Thyroid gland (tissue), 4 donors: ENCODE measurements around the gene BSN. TPM values are rescaled to one million over a fixed set of nuclear protein-coding genes. Genes with fewer than 3 reads are reported as not detected.

Source experiments
- DNase-seq, 2 donors: peaks; one replicate each; pipeline ENCODE4 v3.0.0-alpha.2; 2019
- H3K27ac ChIP-seq, 3 donors: fragments of 200-600 bp; sonication (generic); 1 replicate in 2 of 3; 2 replicates in 1 of 3; pipeline ENCODE4 v1.5.1; 2016 to 2019; ENCODE audit warnings: mild to moderate bottlenecking in 1 of 3, moderate library complexity in 1 of 3
- H3K27me3 ChIP-seq: fragments of 200-600 bp; sonication (generic); one replicate; pipeline ENCODE4 v1.5.1; 2019
- H3K36me3 ChIP-seq, 2 donors: fragments of 200-600 bp; sonication (generic); one replicate each; pipeline ENCODE4 v1.5.1; 2016 to 2019
- H3K4me1 ChIP-seq, 2 donors: fragments of 200-600 bp; sonication (generic); one replicate each; pipeline ENCODE4 v1.5.1; 2017 to 2019
- H3K4me3 ChIP-seq, 3 donors: fragments of 200-600 bp; sonication (generic); replicated peaks in 1 of 3; 1 replicate in 2 of 3; 2 replicates in 1 of 3; pipeline ENCODE4 v1.5.1; 2016; ENCODE audit warnings: mild to moderate bottlenecking in 1 of 3
- H3K9me3 ChIP-seq: fragments of 200-600 bp; sonication (generic); one replicate; pipeline ENCODE4 v1.5.1; 2017
- POLR2A ChIP-seq, 2 donors: fragments of 450-650 bp; IDR thresholded peaks; one replicate each; pipeline ENCODE4 v1.6.1; 2017; ENCODE audit warnings: antibody characterized with exemption in 2 of 2, mild to moderate bottlenecking in 2 of 2, moderate library complexity in 1 of 2
- WGBS, 2 donors: methylation state at CpG; one replicate each; pipeline ENCODE4 v1.1.5; 2017; 5-methylcytosine and 5-hydroxymethylcytosine counted together
- intact Hi-C: fragments of 100-400 bp; cut with DNase I; formaldehyde crosslinking; loops from one replicate; pipeline ENCODE4 v1.15.1; 2023
- total RNA-seq, 4 donors: library from RNA; depleted of rRNA; stranded (reverse); fragments of >200 nt; gene quantifications; one replicate each; pipeline ENCODE4 v1.2.3, GENCODE V29; 2016
- TF ChIP-seq, protein P1 (sequence below), 6 experiments: fragments of 200-600 bp in 3 of 6; fragments of 450-650 bp in 3 of 6; sonication (generic) in 3 of 6; IDR thresholded peaks; one replicate each; pipeline ENCODE4 v1.5.1; 2016 to 2019; ENCODE audit warnings: antibody characterized with exemption in 6 of 6, mild to moderate bottlenecking in 2 of 6, inconsistent platforms in 1 of 6, moderate library complexity in 1 of 6

Gene BSN
- total RNA-seq, 4 donors from 2014 or later: 0.56 to 1.8 (median 0.99) TPM

DNA sequence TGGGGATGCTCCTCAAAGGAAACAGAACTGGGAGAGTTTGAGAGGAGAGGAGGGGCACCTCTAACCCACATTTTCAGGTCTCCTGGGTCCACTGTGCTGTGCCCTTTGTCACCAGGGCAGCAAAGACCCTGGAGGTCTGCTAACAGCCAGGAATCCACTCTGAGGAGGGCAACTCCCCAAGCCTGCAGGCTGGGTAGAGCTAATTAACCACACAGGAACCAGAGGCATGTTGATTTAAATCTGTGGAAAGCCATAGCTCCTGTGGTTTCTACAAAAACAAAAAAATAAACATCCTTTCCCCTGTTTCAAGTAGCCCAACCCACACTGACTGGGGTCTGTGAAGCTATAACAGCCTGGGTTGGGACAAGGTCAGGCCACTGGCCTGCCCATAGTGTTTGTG lies 2.2 kb upstream of the BSN start:
- H3K36me3 ChIP-seq: no peaks in the 10 kb centered on the region
- H3K27me3 ChIP-seq: no peaks in the 10 kb centered on the region
- no peaks in the 10 kb centered on the region for H3K9me3 ChIP-seq
- H3K4me1 ChIP-seq: peaks cover 13 to 15% of the 10 kb centered on the region in 2 donors
- intact Hi-C loops: no loop called here
- H3K4me3 ChIP-seq: no peak overlapping the region
- no peak for DNase-seq
- TF ChIP-seq POLR2A (IDR thresholded peaks at IDR 0.05): no peak
- TF ChIP-seq, protein P1, sequence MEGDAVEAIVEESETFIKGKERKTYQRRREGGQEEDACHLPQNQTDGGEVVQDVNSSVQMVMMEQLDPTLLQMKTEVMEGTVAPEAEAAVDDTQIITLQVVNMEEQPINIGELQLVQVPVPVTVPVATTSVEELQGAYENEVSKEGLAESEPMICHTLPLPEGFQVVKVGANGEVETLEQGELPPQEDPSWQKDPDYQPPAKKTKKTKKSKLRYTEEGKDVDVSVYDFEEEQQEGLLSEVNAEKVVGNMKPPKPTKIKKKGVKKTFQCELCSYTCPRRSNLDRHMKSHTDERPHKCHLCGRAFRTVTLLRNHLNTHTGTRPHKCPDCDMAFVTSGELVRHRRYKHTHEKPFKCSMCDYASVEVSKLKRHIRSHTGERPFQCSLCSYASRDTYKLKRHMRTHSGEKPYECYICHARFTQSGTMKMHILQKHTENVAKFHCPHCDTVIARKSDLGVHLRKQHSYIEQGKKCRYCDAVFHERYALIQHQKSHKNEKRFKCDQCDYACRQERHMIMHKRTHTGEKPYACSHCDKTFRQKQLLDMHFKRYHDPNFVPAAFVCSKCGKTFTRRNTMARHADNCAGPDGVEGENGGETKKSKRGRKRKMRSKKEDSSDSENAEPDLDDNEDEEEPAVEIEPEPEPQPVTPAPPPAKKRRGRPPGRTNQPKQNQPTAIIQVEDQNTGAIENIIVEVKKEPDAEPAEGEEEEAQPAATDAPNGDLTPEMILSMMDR (IDR thresholded peaks at IDR 0.05): no peak
- H3K27ac ChIP-seq: no peak overlapping the region

DNA sequence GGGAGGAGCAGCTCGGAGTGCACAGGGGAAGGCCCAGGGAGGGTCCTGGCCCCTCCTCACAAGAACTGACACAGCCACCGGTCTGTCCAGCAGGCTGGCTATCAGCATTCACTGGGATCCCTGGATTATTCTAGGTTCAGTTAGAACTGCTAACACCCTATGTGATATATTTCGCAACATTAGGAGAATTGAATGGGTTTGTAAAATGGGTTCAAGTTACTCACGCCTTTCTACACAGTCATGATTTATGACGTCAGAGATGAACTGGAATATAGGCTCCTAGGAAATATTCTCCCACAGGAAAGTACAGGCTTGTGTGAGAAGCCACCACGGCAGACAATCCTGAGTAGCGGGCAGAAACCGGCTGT lies 969 bp upstream of the BSN start:
- Histone ChIP-seq H3K27ac (no peak overlapping the region), H3K36me3 (no peaks in the 10 kb centered on the region), H3K4me1 (peaks cover 13 to 15% of the 10 kb centered on the region in 2 donors), H3K4me3 (no peak overlapping the region), H3K27me3 (no peaks in the 10 kb centered on the region), H3K9me3 (no peaks in the 10 kb centered on the region)
- 47 to 60% methylated on average over 8 of the region's 8 CpGs for WGBS, 2 donors
- DNase-seq: no peak
- intact Hi-C loops: no loop called here
- TF ChIP-seq, protein P1 (IDR thresholded peaks at IDR 0.05): no peak
- no peak for TF ChIP-seq POLR2A (IDR thresholded peaks at IDR 0.05)

DNA sequence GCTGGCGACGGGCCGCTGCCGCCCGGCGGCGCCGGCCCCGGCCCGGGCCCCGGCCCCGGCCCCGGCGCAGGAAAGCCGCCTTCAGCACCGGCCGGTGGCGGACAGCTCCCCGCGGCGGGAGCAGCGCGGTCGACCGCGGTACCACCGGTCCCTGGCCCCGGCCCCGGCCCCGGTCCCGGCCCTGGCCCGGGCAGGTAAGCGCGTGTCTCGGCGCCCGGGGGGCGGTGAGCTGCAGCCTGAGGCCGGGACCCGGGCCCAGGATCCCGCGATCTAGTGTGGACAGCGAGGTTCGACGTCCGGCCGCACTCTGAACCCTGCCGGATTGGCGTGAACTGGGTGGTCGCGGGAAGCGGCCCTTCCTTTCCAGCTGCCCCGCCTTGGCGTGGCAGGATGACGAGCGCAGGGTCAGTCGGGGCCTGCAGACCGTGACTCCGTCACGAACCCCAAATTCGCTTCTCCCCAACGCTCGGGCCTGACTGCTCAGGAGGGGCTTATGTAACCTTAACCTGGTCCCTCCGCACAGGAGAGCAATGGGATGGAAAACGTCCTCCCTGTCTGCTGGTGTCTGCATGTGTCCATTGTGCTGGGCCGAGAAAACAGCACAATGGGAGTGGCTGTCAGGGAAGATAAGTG lies 472 bp downstream of the BSN start:
- Histone ChIP-seq H3K36me3 (no peaks in the 10 kb centered on the region), H3K27ac (no peak overlapping the region), H3K27me3 (no peaks in the 10 kb centered on the region), H3K4me3 (peak overlapping the region in 1 of 3 donors; percentile 30), H3K4me1 (peaks cover 13 to 15% of the 10 kb centered on the region in 2 donors), H3K9me3 (no peaks in the 10 kb centered on the region)
- TF ChIP-seq, protein P1 (IDR thresholded peaks at IDR 0.05): no peak
- TF ChIP-seq POLR2A (IDR thresholded peaks at IDR 0.05): no peak
- 1 to 7% methylated on average over 3 to 20 of the region's 66 CpGs for WGBS, 2 donors
- intact Hi-C loops: no loop called here
- peak; percentile 57 to 69 for DNase-seq

DNA sequence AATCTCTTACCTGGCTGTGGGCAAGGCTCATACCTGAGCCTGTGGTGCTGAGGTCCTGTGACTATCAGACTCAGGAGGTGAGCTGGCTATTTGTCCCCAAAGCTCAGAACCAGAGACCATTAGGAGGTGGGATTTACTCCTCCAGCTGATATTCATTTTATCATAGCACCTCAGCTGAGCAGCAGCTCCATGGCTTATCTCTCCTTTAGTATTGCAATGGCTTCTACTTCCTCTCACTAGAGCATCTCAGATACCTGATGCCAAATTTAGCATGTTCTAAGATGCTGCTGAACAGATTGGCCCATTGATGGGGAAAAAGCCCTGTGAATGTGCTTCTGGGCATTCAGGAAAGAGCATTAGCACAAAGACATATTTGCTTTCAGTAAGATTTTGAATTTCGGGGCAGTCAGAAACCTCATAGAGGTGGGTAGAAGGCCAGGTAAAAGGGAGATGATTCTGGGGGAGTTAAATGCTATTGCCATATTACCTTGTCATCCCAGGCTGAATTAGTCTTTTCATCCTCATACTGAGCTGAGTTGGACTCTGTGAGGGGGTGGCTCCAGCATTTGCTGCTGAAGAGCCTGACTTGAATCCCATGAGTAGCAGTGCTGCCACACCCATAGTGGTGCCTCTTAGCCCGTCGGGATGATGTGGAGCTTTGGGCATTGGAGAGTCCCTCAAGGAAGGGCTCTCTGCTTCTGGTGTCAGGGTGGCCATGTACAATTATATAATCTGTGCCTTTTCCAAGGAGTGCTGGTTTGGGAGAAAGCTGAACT lies 2.4 kb downstream of the BSN start:
- H3K9me3 ChIP-seq: no peaks in the 10 kb centered on the region
- peaks cover 13 to 15% of the 10 kb centered on the region in 2 donors for H3K4me1 ChIP-seq
- H3K27ac ChIP-seq: no peak overlapping the region
- 85 to 98% methylated on average over 2 to 3 of the region's 3 CpGs for WGBS, 2 donors
- intact Hi-C loops: no loop called here
- TF ChIP-seq POLR2A (IDR thresholded peaks at IDR 0.05): no peak
- H3K27me3 ChIP-seq: no peaks in the 10 kb centered on the region
- DNase-seq: no peak
- H3K4me3 ChIP-seq: no peak overlapping the region
- no peaks in the 10 kb centered on the region for H3K36me3 ChIP-seq

DNA sequence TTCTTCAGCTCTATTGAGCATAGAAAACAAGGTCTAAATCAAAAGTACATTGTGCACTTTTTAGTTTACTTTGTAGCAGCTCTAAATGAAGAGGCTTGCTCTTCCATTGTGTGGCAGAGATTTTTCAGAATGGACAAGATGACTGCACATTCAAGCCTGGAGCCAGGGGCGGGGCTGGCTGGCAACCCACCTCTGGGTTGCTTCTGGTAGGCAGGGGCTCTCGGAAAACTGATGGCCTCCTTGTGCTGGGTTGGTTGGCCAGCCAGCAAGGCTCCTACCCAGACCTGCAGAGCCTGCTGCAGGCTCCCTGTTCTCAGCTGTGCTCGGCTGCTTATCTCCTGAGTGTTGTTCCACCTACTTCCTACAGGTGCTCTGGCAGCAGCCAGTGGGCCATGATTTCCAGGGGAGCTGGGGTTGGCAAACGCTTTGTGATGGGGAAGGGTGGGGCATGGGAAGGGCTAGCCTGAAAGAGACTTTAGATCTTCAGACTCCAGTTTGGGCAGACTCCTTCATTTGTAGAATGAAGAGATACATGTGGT lies 8.8 kb downstream of the BSN start:
- H3K36me3 ChIP-seq: no peaks in the 10 kb centered on the region
- peak; percentile 15 to 63 for DNase-seq
- no peaks in the 10 kb centered on the region for H3K9me3 ChIP-seq
- no peaks in the 10 kb centered on the region for H3K27me3 ChIP-seq
- TF ChIP-seq, protein P1 (IDR thresholded peaks at IDR 0.05): no peak
- TF ChIP-seq POLR2A (IDR thresholded peaks at IDR 0.05): no peak
- intact Hi-C loops: no loop called here
- H3K4me3 ChIP-seq: no peak overlapping the region
- H3K27ac ChIP-seq: no peak overlapping the region
- no peaks in the 10 kb centered on the region for H3K4me1 ChIP-seq
- WGBS, 2 donors: 51 to 60% methylated on average over 2 to 4 of the region's 4 CpGs
